HepG2 (cell line): ENCODE results near the gene POGLUT3. TPM values are rescaled to one million over a fixed set of nuclear protein-coding genes. Genes with fewer than 3 reads are reported as not detected.

Experiments
- AFF4 ChIP-seq: sonication (generic); formaldehyde crosslinking; IDR thresholded peaks from 2 replicates; pipeline ENCODE4 v1.4.0; 2020; ENCODE audit warnings: missing genetic modification reagents
- AGO2 ChIP-seq: fragments of 200-400 bp; formaldehyde crosslinking; optimal IDR thresholded peaks from 2 replicates; pipeline ENCODE3; 2017; ENCODE audit warnings: mild to moderate bottlenecking, low read depth, low read length, moderate library complexity
- DPF2 ChIP-seq: sonication (generic); formaldehyde crosslinking; IDR thresholded peaks from 2 replicates; pipeline ENCODE4 v1.4.0; 2020; ENCODE audit warnings: mild to moderate bottlenecking, low read depth, missing genetic modification reagents, borderline replicate concordance
- DR1 ChIP-seq: sonication (generic); formaldehyde crosslinking; IDR thresholded peaks from 2 replicates; pipeline ENCODE4 v1.8.0; 2021; ENCODE audit warnings: mild to moderate bottlenecking, missing genetic modification reagents, inconsistent platforms
- EHMT2 ChIP-seq: fragments of 200-600 bp; sonication (generic); IDR thresholded peaks from 2 replicates; pipeline ENCODE4 v1.7.0; 2017; ENCODE audit warnings: antibody characterized with exemption, low read depth, low read length, borderline replicate concordance
- FOXK2 ChIP-seq: fragments of 450-650 bp; IDR thresholded peaks from 2 replicates; pipeline ENCODE4 v1.6.1; 2016
- HDAC2 ChIP-seq: sonication (generic); formaldehyde crosslinking; IDR thresholded peaks from 2 replicates; pipeline ENCODE4 v1.4.0; 2020; ENCODE audit warnings: missing genetic modification reagents
- HNRNPLL ChIP-seq: fragments of 200-400 bp; formaldehyde crosslinking; IDR thresholded peaks from 2 replicates; pipeline ENCODE4 v1.6.1; 2017; ENCODE audit warnings: mild to moderate bottlenecking, low read depth, low read length; ENCODE audit not compliant: poor library complexity, severe bottlenecking
- HOXA5 ChIP-seq: sonication (generic); formaldehyde crosslinking; IDR thresholded peaks from 2 replicates; pipeline ENCODE4 v1.4.0; 2020; ENCODE audit warnings: missing genetic modification reagents
- ISX ChIP-seq: sonication (generic); formaldehyde crosslinking; conservative IDR thresholded peaks from 2 replicates; pipeline ENCODE4 v1.5.0; 2020; ENCODE audit warnings: missing genetic modification reagents
- JUN ChIP-seq: sonication (generic); formaldehyde crosslinking; IDR thresholded peaks from 2 replicates; pipeline ENCODE4 v1.4.0; 2020; ENCODE audit warnings: mild to moderate bottlenecking, missing genetic modification reagents
- KDM3A ChIP-seq: IDR thresholded peaks from 2 replicates; pipeline ENCODE4 v1.6.1; 2018; ENCODE audit warnings: low read depth, missing compliant biosample characterization
- SALL2 ChIP-seq: sonication (generic); formaldehyde crosslinking; IDR thresholded peaks from 2 replicates; pipeline ENCODE4 v1.8.1; 2023; ENCODE audit warnings: mild to moderate bottlenecking, missing genetic modification reagents, inconsistent platforms
- SIX4 ChIP-seq: sonication (generic); formaldehyde crosslinking; IDR thresholded peaks from 2 replicates; pipeline ENCODE4 v1.4.0; 2020; ENCODE audit warnings: missing genetic modification reagents
- SNAPC5 ChIP-seq: sonication (generic); formaldehyde crosslinking; IDR thresholded peaks from 2 replicates; pipeline ENCODE4 v1.8.1; 2023; ENCODE audit warnings: mild to moderate bottlenecking, missing genetic modification reagents, borderline replicate concordance
- SP5 ChIP-seq: IDR thresholded peaks from 2 replicates; pipeline ENCODE4 v1.6.1; 2016; ENCODE audit warnings: low read depth, borderline replicate concordance
- TOE1 ChIP-seq: sonication (generic); formaldehyde crosslinking; IDR thresholded peaks from 2 replicates; pipeline ENCODE4 v1.4.0; 2020; ENCODE audit warnings: mild to moderate bottlenecking, missing genetic modification reagents
- TRAFD1 ChIP-seq: sonication (generic); formaldehyde crosslinking; IDR thresholded peaks from 2 replicates; pipeline ENCODE4 v1.5.1; 2020; ENCODE audit warnings: missing genetic modification reagents, mild to moderate bottlenecking, borderline replicate concordance
- ZIK1 ChIP-seq: sonication (generic); formaldehyde crosslinking; IDR thresholded peaks from 2 replicates; pipeline ENCODE4 v1.5.0; 2020; ENCODE audit warnings: mild to moderate bottlenecking, low read depth, missing genetic modification reagents, borderline replicate concordance
- ZNF160 ChIP-seq: sonication (generic); formaldehyde crosslinking; IDR thresholded peaks from 2 replicates; pipeline ENCODE4 v1.8.0; 2022; ENCODE audit warnings: mild to moderate bottlenecking, inconsistent platforms, missing genetic modification reagents
- ZNF264 ChIP-seq: sonication (generic); formaldehyde crosslinking; IDR thresholded peaks from 2 replicates; pipeline ENCODE4 v1.4.0; 2020; ENCODE audit warnings: missing genetic modification reagents
- ZNF335 ChIP-seq: sonication (generic); formaldehyde crosslinking; IDR thresholded peaks from 2 replicates; pipeline ENCODE4 v1.4.0; 2020; ENCODE audit warnings: missing genetic modification reagents
- ZNF547 ChIP-seq: sonication (generic); formaldehyde crosslinking; IDR thresholded peaks from 2 replicates; pipeline ENCODE4 v1.5.1; 2020; ENCODE audit warnings: mild to moderate bottlenecking, missing genetic modification reagents
- ZNF557 ChIP-seq: sonication (generic); formaldehyde crosslinking; IDR thresholded peaks from 2 replicates; pipeline ENCODE4 v1.4.0; 2020; ENCODE audit warnings: missing genetic modification reagents
- ZNF563 ChIP-seq: sonication (generic); formaldehyde crosslinking; IDR thresholded peaks from 2 replicates; pipeline ENCODE4 v1.8.0; 2022; ENCODE audit warnings: mild to moderate bottlenecking, moderate library complexity, missing genetic modification reagents
- ZZZ3 ChIP-seq: sonication (generic); formaldehyde crosslinking; IDR thresholded peaks from 2 replicates; pipeline ENCODE4 v1.4.0; 2020; ENCODE audit warnings: missing genetic modification reagents, mild to moderate bottlenecking, borderline replicate concordance
- polyA plus RNA-seq, 8 experiments: library from polyadenylated mRNA; depleted of rRNA in 3 of 8; stranded (reverse) in 7 of 8; unstranded in 1 of 8; fragments of >200 nt; fragmentation: Illumina TruSeq in 4 of 8; extraction: Trizol in 4 of 8; gene quantifications; 2 replicates each; pipeline versions ENCODE4 v1.2.1 to v1.2.3, GENCODE V29; 2011 to 2016; ENCODE audit warnings: low read depth in 4 of 8, missing spikeins in 1 of 8, mixed read lengths in 1 of 8; ENCODE audit not compliant: insufficient read depth in 1 of 8
- total RNA-seq, 5 experiments: library from RNA; depleted of rRNA; stranded (reverse); fragments of >200 nt; fragmentation: Illumina TruSeq; extraction: Trizol; gene quantifications; 2 replicates each; pipeline ENCODE4 v1.2.3, GENCODE V29; 2016; ENCODE audit warnings: low read depth in 1 of 5

POGLUT3 gene
- total and polyA plus RNA-seq, 2 of the 13 experiments (the other 11 are each of a cell fraction or from before 2014, with no cell fraction given) = 14.3 to 22.0 TPM

GRCh38 chr11:108497317-108498045, 703 bp downstream of the POGLUT3 start (continued):
- no peak for TF ChIP-seq AFF4 (CRISPR knock-in tag)
- no peak for TF ChIP-seq TRAFD1
- TF ChIP-seq FOXK2 = no peak
- no peak for TF ChIP-seq HNRNPLL
- TF ChIP-seq EHMT2 = no peak
- TF ChIP-seq ZNF264 (CRISPR knock-in tag) = peak; percentile 66; the same call in 1 of the 2 replicates
- peak; percentile 94 for TF ChIP-seq SIX4 (CRISPR knock-in tag)
- TF ChIP-seq DPF2 (CRISPR knock-in tag) = no peak
- no peak for TF ChIP-seq SNAPC5
- TF ChIP-seq ZNF557 (CRISPR knock-in tag) = no peak
- TF ChIP-seq TOE1 (CRISPR knock-in tag) = no peak
- no peak for TF ChIP-seq SP5
- no peak for TF ChIP-seq ZIK1 (CRISPR knock-in tag)
- no peak for TF ChIP-seq ZNF547 (CRISPR knock-in tag)
- peak; percentile 50 for TF ChIP-seq DR1 (CRISPR knock-in tag)
- no peak for TF ChIP-seq ZZZ3 (CRISPR knock-in tag)
- peak; percentile 64; the same call in 1 of the 2 replicates for TF ChIP-seq HDAC2
- TF ChIP-seq ZNF335 = peak; percentile 53; the same call in 1 of the 2 replicates
- TF ChIP-seq SALL2 = no peak
- no peak for TF ChIP-seq KDM3A (CRISPR knock-in tag)
- no peak for TF ChIP-seq ZNF563
- 0 out of 2 replicates have a peak, but pooled peaks have one; percentile 26 for TF ChIP-seq ISX (CRISPR knock-in tag)
- no peak for TF ChIP-seq HOXA5
- TF ChIP-seq AGO2 = no peak
- 0 out of 2 replicates have a peak, but pooled peaks have one; percentile 8 for TF ChIP-seq ZNF160 (CRISPR knock-in tag)
- peak; percentile 75 for TF ChIP-seq JUN (CRISPR knock-in tag)
